SH-SY5Y (cell line): ENCODE measurements around the gene TYW3.

Experiments used
- GATA2 ChIP-seq: IDR thresholded peaks from 2 replicates; pipeline ENCODE4 v1.6.1; 2011; ENCODE audit warnings: mild to moderate bottlenecking, low read depth, low read length
- GATA3 ChIP-seq: IDR thresholded peaks from 2 replicates; pipeline ENCODE4 v1.6.1; 2011; ENCODE audit warnings: low read depth, mild to moderate bottlenecking, low read length, moderate library complexity

DNA sequence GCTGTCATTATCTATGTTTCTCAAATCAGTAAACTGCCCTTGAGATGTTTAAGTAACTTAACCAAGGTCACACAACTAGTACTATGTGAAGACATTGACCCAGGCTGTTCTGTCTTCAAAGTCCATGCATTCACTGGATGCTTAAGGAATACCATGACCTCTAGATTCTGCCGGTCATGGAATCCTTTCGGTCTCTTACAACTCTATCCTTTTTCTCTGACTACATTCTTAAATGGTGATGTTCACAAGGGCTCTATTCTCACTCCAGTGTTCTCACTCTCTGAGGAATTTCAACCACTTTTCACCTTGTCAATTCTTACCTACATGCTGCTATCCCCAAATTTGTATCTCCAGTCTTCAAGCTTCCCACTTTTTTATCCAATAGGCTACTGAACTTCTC lies 15.3 kb upstream of the TYW3 start:
- TF ChIP-seq GATA3 (no peak), GATA2 (no peak)
